ENCODE data around the gene TUBA4A. TPM values are rescaled to one million over a fixed set of nuclear protein-coding genes. Genes with fewer than 3 reads are reported as not detected.

TUBA4A gene
- total and polyA plus RNA-seq, 10 of the 15 experiments (the other 5 are each of a cell fraction or from before 2014, with no cell fraction given) = 58.2 to 325 (median 134) TPM

DNA sequence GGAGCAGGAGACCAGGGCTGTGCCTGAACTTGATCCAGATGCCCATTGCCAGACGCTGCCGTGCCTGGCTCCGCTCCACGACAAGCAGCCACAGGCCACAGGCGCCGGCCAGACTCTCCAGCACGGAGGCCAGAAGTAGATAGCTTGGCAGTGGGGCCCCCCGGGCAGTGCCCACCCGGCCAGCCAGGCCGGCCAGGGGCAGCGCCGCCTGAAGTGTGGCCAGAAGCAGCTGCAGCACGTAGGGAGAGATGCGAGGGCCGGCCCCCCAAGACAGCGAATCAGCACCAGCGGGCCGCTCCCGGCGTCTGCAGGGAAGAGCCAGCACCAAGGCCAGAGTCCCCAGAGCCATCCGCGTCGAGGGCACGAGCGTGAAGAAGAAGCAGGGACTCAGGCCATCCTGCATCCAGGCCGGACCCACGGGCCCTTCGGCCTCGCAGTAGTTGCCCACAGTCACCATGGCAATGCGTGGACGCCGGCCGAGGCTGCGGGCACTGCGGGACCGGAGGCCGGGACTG, 35.4 kb downstream of the TUBA4A start (continued):
- TF ChIP-seq ATF2 (IDR thresholded peaks at IDR 0.05; ENCODE audit: low read length) = no peak
- TF ChIP-seq ZBTB40 (IDR thresholded peaks at IDR 0.05; ENCODE audit: borderline replicate concordance) = peak; percentile 27; the same call in 1 of the 2 replicates
- TF ChIP-seq IKZF1 (conservative IDR thresholded peaks at IDR 0.05) = no peak
- no peak for TF ChIP-seq ZNF384 (IDR thresholded peaks at IDR 0.05; ENCODE audit: borderline replicate concordance, low read depth, low read length)
- no peak for TF ChIP-seq ZZZ3 (IDR thresholded peaks at IDR 0.05; ENCODE audit: control insufficient read depth, insufficient read length, low read depth)
- no peak for TF ChIP-seq ZNF217 (IDR thresholded peaks at IDR 0.05)
- TF ChIP-seq HDAC2 (IDR thresholded peaks at IDR 0.05) = no peak
- TF ChIP-seq ASH2L (IDR thresholded peaks at IDR 0.05; ENCODE audit: borderline replicate concordance, low read depth) = no peak
- TF ChIP-seq LARP7 (IDR thresholded peaks at IDR 0.05) = no peak
- no peak for TF ChIP-seq PAX5 (IDR thresholded peaks at IDR 0.05; ENCODE audit: borderline replicate concordance, low read depth, low read length)
- TF ChIP-seq, protein P1, sequence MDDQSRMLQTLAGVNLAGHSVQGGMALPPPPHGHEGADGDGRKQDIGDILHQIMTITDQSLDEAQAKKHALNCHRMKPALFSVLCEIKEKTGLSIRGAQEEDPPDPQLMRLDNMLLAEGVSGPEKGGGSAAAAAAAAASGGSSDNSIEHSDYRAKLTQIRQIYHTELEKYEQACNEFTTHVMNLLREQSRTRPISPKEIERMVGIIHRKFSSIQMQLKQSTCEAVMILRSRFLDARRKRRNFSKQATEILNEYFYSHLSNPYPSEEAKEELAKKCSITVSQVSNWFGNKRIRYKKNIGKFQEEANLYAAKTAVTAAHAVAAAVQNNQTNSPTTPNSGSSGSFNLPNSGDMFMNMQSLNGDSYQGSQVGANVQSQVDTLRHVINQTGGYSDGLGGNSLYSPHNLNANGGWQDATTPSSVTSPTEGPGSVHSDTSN (IDR thresholded peaks at IDR 0.05; ENCODE audit: insufficient replicate concordance, low read depth, low read length) = no peak
- TF ChIP-seq, protein P2, sequence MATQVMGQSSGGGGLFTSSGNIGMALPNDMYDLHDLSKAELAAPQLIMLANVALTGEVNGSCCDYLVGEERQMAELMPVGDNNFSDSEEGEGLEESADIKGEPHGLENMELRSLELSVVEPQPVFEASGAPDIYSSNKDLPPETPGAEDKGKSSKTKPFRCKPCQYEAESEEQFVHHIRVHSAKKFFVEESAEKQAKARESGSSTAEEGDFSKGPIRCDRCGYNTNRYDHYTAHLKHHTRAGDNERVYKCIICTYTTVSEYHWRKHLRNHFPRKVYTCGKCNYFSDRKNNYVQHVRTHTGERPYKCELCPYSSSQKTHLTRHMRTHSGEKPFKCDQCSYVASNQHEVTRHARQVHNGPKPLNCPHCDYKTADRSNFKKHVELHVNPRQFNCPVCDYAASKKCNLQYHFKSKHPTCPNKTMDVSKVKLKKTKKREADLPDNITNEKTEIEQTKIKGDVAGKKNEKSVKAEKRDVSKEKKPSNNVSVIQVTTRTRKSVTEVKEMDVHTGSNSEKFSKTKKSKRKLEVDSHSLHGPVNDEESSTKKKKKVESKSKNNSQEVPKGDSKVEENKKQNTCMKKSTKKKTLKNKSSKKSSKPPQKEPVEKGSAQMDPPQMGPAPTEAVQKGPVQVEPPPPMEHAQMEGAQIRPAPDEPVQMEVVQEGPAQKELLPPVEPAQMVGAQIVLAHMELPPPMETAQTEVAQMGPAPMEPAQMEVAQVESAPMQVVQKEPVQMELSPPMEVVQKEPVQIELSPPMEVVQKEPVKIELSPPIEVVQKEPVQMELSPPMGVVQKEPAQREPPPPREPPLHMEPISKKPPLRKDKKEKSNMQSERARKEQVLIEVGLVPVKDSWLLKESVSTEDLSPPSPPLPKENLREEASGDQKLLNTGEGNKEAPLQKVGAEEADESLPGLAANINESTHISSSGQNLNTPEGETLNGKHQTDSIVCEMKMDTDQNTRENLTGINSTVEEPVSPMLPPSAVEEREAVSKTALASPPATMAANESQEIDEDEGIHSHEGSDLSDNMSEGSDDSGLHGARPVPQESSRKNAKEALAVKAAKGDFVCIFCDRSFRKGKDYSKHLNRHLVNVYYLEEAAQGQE (IDR thresholded peaks at IDR 0.05; ENCODE audit: low read depth, low read length) = peak; percentile 78
- TF ChIP-seq NBN (IDR thresholded peaks at IDR 0.05) = no peak
- no peak for TF ChIP-seq BRCA1 (IDR thresholded peaks at IDR 0.05; ENCODE audit: low read depth, low read length)
- no peak for TF ChIP-seq BHLHE40 (IDR thresholded peaks at IDR 0.05; ENCODE audit: borderline replicate concordance in 1 of 2, low read depth in 2 of 2, low read length in 1 of 2)
- TF ChIP-seq KAT2A (conservative IDR thresholded peaks at IDR 0.05; ENCODE audit: control insufficient read depth, low read depth, low read length) = no peak
- TF ChIP-seq YY1 (IDR thresholded peaks at IDR 0.05; ENCODE audit: low read depth, low read length) = no peak
- TF ChIP-seq EZH2 (IDR thresholded peaks at IDR 0.05; ENCODE audit: borderline replicate concordance, control insufficient read depth, low read depth, low read length) = no peak

All from GM12878 (cell line).